ENCODE measurements around the gene MTM1.

DNA sequence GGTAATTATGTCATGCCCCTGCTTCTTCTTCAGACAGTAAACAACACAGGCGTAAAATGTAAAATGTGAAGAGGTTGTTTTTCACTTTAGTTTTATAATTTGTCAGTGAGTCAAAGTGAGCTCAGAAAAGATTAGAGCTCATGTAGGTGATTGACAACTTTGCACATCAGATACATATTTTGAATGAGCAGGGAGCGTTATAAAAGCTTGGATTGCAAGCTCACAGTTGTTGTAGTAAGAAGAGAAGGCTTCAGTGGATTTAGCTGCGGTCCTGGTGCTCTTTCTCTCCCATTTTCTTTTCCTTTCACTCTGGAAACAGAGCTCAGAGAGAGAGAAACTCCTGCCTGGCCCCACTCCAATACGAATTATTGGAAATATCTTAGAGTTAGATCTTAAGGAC is 151.2 kb downstream of the MTM1 start:
- TF ChIP-seq ZNF274 (IDR thresholded peaks at IDR 0.05; ENCODE audit: low read length) (no peak), ZNF274 (tag by site-specific recombination; IDR thresholded peaks at IDR 0.05; ENCODE audit: borderline replicate concordance) (no peak), ZNF548 (tag by site-specific recombination; IDR thresholded peaks at IDR 0.05) (no peak), ZBTB7A (tag by site-specific recombination; IDR thresholded peaks at IDR 0.05; ENCODE audit: low read depth) (no peak), ZNF48 (tag by site-specific recombination; IDR thresholded peaks at IDR 0.05) (no peak), MEIS1 (CRISPR knock-in tag; IDR thresholded peaks at IDR 0.05; ENCODE audit: borderline replicate concordance) (no peak), ZNF366 (tag by site-specific recombination; conservative IDR thresholded peaks at IDR 0.05) (no peak), SCRT1 (tag by site-specific recombination; IDR thresholded peaks at IDR 0.05; ENCODE audit: borderline replicate concordance) (no peak), ZNF169 (tag by site-specific recombination; IDR thresholded peaks at IDR 0.05) (no peak), ZNF529 (tag by site-specific recombination; IDR thresholded peaks at IDR 0.05; ENCODE audit: insufficient replicate concordance) (no peak), ZNF426 (tag by site-specific recombination; IDR thresholded peaks at IDR 0.05) (no peak), ZNF23 (tag by site-specific recombination; IDR thresholded peaks at IDR 0.05; ENCODE audit: borderline replicate concordance) (no peak)
- TF ChIP-seq, protein P1, sequence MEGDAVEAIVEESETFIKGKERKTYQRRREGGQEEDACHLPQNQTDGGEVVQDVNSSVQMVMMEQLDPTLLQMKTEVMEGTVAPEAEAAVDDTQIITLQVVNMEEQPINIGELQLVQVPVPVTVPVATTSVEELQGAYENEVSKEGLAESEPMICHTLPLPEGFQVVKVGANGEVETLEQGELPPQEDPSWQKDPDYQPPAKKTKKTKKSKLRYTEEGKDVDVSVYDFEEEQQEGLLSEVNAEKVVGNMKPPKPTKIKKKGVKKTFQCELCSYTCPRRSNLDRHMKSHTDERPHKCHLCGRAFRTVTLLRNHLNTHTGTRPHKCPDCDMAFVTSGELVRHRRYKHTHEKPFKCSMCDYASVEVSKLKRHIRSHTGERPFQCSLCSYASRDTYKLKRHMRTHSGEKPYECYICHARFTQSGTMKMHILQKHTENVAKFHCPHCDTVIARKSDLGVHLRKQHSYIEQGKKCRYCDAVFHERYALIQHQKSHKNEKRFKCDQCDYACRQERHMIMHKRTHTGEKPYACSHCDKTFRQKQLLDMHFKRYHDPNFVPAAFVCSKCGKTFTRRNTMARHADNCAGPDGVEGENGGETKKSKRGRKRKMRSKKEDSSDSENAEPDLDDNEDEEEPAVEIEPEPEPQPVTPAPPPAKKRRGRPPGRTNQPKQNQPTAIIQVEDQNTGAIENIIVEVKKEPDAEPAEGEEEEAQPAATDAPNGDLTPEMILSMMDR (tag by site-specific recombination; IDR thresholded peaks at IDR 0.05) = no peak
- TF ChIP-seq, protein P2, sequence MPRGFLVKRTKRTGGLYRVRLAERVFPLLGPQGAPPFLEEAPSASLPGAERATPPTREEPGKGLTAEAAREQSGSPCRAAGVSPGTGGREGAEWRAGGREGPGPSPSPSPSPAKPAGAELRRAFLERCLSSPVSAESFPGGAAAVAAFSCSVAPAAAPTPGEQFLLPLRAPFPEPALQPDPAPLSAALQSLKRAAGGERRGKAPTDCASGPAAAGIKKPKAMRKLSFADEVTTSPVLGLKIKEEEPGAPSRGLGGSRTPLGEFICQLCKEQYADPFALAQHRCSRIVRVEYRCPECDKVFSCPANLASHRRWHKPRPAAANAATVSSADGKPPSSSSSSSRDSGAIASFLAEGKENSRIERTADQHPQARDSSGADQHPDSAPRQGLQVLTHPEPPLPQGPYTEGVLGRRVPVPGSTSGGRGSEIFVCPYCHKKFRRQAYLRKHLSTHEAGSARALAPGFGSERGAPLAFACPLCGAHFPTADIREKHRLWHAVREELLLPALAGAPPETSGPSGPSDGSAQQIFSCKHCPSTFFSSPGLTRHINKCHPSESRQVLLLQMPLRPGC (tag by site-specific recombination; IDR thresholded peaks at IDR 0.05) = no peak
- TF ChIP-seq, protein P3, sequence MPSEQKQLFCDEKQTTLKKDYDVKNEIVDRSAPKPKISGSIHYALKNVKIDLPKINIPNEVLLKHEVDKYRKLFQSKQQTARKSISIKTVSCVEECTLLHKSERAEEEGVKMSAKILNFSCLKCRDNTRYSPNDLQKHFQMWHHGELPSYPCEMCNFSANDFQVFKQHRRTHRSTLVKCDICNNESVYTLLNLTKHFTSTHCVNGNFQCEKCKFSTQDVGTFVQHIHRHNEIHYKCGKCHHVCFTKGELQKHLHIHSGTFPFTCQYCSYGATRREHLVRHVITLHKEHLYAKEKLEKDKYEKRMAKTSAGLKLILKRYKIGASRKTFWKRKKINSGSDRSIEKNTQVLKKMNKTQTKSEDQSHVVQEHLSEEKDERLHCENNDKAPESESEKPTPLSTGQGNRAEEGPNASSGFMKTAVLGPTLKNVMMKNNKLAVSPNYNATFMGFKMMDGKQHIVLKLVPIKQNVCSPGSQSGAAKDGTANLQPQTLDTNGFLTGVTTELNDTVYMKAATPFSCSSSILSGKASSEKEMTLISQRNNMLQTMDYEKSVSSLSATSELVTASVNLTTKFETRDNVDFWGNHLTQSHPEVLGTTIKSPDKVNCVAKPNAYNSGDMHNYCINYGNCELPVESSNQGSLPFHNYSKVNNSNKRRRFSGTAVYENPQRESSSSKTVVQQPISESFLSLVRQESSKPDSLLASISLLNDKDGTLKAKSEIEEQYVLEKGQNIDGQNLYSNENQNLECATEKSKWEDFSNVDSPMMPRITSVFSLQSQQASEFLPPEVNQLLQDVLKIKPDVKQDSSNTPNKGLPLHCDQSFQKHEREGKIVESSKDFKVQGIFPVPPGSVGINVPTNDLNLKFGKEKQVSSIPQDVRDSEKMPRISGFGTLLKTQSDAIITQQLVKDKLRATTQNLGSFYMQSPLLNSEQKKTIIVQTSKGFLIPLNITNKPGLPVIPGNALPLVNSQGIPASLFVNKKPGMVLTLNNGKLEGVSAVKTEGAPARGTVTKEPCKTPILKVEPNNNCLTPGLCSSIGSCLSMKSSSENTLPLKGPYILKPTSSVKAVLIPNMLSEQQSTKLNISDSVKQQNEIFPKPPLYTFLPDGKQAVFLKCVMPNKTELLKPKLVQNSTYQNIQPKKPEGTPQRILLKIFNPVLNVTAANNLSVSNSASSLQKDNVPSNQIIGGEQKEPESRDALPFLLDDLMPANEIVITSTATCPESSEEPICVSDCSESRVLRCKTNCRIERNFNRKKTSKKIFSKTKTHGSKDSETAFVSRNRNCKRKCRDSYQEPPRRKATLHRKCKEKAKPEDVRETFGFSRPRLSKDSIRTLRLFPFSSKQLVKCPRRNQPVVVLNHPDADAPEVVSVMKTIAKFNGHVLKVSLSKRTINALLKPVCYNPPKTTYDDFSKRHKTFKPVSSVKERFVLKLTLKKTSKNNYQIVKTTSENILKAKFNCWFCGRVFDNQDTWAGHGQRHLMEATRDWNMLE (tag by site-specific recombination; conservative IDR thresholded peaks at IDR 0.05; ENCODE audit: low read depth) = no peak
